Measurements from ENCODE around the gene ST3GAL5.

- no peak for TF ChIP-seq EZH2 (IDR thresholded peaks at IDR 0.05; ENCODE audit: low read depth, low read length, severe bottlenecking)
- TF ChIP-seq POLR2AphosphoS5 (IDR thresholded peaks at IDR 0.05; ENCODE audit: low read depth, low read length) = no peak
- no peak for TF ChIP-seq POLR2A (IDR thresholded peaks at IDR 0.05; ENCODE audit: control extremely low read depth in 1 of 2, low read depth in 2 of 2, low read length in 2 of 2)
- no peak for TF ChIP-seq CTCF (IDR thresholded peaks at IDR 0.05; ENCODE audit: control extremely low read depth in 1 of 3, insufficient read depth in 1 of 3, low read depth in 1 of 3, low read length in 3 of 3)
- TF ChIP-seq USF2 (IDR thresholded peaks at IDR 0.05; ENCODE audit: low read length) = no peak
- TF ChIP-seq SUZ12 (IDR thresholded peaks at IDR 0.05; ENCODE audit: low read length) = no peak
- no peak for TF ChIP-seq EP300 (IDR thresholded peaks at IDR 0.05; ENCODE audit: borderline replicate concordance in 1 of 2, low read depth in 2 of 2, low read length in 2 of 2)
- no peak for TF ChIP-seq RAD21 (IDR thresholded peaks at IDR 0.05 in 1 of 2, conservative IDR thresholded peaks at IDR 0.05 in 1 of 2; ENCODE audit: low read depth in 2 of 2, low read length in 2 of 2)
- TF ChIP-seq, protein P1, sequence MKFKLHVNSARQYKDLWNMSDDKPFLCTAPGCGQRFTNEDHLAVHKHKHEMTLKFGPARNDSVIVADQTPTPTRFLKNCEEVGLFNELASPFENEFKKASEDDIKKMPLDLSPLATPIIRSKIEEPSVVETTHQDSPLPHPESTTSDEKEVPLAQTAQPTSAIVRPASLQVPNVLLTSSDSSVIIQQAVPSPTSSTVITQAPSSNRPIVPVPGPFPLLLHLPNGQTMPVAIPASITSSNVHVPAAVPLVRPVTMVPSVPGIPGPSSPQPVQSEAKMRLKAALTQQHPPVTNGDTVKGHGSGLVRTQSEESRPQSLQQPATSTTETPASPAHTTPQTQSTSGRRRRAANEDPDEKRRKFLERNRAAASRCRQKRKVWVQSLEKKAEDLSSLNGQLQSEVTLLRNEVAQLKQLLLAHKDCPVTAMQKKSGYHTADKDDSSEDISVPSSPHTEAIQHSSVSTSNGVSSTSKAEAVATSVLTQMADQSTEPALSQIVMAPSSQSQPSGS (IDR thresholded peaks at IDR 0.05; ENCODE audit: low read length) = no peak
- TF ChIP-seq JUN (IDR thresholded peaks at IDR 0.05; ENCODE audit: low read depth, low read length) = no peak
- no peak for TF ChIP-seq GTF2F1 (IDR thresholded peaks at IDR 0.05; ENCODE audit: borderline replicate concordance, low read depth, low read length)
- TF ChIP-seq TCF12 (IDR thresholded peaks at IDR 0.05; ENCODE audit: low read depth, low read length) = no peak
- TF ChIP-seq RFX5 (IDR thresholded peaks at IDR 0.05; ENCODE audit: borderline replicate concordance, low read depth, low read length) = no peak
Observed at GRCh38 chr2:85840091-85840490, 48.7 kb downstream of the ST3GAL5 start.

Data from H1 (cell line).